Retinal pigment epithelial cell (primary cell): ENCODE measurements around the gene PCDH12.

Experiments
- DNase-seq: peaks from one replicate; pipeline ENCODE4 v3.0.0-alpha.2; 2010; ENCODE audit warnings: low read depth
- H3K4me3 ChIP-seq: 2 replicates; pipeline ENCODE4 v1.5.1; 2011; ENCODE audit warnings: mild to moderate bottlenecking, low read length, control low read depth, moderate library complexity
- TF ChIP-seq, protein P1 (sequence below): conservative IDR thresholded peaks from 2 replicates; pipeline ENCODE4 v1.5.1; 2011; ENCODE audit warnings: low read depth, low read length, control low read depth, inconsistent platforms

Gene PCDH12

DNA sequence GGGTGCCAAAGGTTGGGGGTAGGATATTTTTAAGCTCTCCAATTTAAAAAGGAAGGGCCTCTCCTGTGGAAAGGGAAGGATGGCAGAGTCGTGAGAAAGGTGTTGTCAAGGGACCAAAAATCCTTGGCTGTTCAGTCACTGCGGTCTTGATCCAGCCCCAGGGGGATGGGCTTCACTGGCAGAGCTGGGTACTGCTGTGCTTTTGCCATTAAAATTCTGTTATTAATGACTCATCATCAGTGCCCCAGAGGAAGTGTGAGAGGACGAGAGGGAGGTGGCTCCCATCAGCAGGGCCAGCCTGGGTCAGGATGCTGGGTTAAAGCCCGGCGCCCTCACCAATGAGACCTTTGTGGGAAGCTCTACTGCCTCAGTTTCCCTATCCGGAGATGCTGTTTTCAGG is 16.7 kb downstream of the PCDH12 start:
- TF ChIP-seq, protein P1, sequence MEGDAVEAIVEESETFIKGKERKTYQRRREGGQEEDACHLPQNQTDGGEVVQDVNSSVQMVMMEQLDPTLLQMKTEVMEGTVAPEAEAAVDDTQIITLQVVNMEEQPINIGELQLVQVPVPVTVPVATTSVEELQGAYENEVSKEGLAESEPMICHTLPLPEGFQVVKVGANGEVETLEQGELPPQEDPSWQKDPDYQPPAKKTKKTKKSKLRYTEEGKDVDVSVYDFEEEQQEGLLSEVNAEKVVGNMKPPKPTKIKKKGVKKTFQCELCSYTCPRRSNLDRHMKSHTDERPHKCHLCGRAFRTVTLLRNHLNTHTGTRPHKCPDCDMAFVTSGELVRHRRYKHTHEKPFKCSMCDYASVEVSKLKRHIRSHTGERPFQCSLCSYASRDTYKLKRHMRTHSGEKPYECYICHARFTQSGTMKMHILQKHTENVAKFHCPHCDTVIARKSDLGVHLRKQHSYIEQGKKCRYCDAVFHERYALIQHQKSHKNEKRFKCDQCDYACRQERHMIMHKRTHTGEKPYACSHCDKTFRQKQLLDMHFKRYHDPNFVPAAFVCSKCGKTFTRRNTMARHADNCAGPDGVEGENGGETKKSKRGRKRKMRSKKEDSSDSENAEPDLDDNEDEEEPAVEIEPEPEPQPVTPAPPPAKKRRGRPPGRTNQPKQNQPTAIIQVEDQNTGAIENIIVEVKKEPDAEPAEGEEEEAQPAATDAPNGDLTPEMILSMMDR = no peak
- H3K4me3 ChIP-seq = no peak overlapping the region
- no peak for DNase-seq

DNA sequence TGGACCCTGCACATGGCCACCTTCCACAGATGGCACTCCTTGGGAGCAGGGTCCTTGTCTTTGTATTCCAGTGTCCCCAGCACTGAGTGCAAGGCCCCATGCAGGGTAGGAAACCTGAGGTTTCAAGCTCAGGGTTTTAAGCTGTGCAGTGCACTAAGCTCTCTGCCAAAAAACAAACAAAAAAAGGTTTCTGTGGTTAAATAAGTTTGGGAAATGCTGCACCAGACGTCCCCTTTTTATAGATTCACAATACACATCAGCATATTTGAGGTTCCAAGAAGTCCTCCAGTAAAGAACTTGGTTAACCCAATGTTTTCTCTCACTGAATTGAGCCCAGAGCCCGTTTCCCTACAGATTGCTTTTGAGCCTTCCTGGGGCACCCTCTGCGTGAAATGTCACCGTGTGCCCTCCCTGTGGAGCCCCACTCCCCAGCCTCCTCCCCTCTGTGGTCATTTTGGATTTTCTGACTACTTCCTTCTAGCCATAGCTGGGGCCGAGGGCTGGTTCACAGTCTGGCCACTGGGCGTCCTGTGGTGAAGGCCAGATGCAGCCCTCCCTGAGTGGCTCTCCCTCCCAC is 17.2 kb downstream of the PCDH12 start:
- TF ChIP-seq, protein P1 = peak; percentile 3
- no peak for DNase-seq
- no peak overlapping the region for H3K4me3 ChIP-seq

DNA sequence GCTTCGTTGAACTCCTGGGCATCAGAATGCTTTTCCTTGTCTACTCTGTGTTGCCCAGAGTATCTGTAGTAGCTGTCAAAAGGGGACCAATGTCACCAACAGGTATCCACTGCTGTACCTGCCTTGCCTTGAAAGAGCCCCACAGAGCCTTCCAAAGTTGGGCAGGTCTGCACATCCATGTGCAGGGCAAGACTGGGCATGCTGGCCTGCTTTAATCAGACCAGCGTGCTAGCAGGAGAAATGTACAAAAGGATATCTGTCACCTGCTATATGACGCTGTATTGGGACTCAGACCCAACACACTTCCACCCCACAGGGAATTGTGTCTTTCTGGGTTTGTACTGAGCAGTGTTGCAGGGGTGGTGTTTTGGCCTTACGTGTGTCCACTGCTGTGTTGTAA is 22.5 kb downstream of the PCDH12 start:
- H3K4me3 ChIP-seq = no peak overlapping the region
- no peak for DNase-seq
- TF ChIP-seq, protein P1 = no peak

DNA sequence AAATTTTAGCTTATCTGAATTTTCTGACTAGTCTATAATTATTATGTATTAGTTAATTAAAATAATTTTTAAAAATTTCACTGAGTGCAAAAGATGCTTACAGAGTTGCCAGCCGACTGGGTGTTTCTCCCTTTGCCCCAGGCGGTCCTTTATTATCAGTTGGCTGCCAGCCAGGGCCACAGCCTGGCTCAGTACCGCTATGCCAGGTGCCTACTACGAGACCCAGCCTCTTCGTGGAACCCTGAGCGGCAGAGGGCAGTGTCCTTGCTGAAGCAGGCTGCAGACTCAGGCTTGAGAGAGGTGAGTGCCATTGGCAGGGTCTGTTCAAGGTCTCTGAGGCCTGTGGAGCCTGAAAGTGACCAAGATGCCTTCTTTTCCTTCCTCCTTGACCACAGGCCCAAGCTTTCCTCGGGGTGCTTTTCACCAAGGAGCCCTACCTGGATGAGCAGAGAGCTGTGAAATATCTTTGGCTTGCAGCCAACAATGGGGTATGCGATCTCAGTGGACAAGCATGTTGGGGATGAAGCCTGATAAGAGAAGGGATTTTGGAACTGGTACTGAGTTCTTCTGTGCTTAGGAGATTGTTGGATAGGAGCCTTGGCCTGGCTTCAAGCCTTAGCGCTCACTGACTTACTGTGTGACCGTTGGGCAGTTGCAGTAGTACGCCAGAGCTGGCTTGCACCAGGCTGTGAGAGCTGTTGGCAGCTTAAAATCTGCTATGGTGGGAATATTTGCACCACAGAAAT is 23.7 kb downstream of the PCDH12 start:
- no peak for DNase-seq
- TF ChIP-seq, protein P1 = no peak
- no peak overlapping the region for H3K4me3 ChIP-seq

DNA sequence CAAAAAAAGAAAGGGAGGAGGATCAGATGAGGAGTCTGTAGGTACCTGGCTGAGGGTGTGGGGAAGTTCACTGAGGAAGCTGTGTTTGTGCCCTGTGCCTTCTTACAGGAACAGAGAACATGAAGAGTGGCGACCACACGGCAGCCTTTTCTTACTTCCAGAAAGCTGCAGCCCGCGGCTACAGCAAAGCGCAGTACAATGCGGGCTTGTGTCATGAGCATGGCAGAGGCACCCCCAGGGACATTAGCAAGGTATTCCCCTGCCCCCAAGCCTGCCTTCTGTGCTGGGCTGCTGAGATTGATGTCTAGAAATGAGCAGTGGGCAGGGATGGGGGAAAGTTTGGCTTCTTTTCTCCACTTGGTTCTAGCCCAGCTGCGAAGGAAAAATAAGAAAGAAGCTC is 24.9 kb downstream of the PCDH12 start:
- TF ChIP-seq, protein P1 = no peak
- no peak for DNase-seq
- no peak overlapping the region for H3K4me3 ChIP-seq

DNA sequence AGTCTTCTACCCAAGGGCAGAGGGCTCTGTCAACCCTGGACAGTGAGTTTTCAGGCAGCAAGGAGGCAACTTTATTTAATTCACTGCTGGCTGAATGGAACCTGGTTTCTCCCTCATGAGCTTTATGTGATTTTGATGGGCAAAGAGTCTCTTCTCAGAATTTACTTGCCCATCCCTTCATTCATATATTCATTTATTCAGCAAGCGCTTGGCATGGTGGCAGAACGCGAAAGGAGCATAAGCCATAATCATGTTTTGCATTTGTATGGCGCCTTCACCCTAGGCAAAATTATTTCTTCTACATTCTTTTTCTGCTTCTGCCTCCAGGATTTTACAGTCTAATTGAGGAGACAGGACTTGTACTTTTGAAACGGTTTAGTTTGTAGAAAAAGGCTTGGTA is 26.3 kb downstream of the PCDH12 start:
- TF ChIP-seq, protein P1 = no peak
- no peak overlapping the region for H3K4me3 ChIP-seq
- DNase-seq = no peak

DNA sequence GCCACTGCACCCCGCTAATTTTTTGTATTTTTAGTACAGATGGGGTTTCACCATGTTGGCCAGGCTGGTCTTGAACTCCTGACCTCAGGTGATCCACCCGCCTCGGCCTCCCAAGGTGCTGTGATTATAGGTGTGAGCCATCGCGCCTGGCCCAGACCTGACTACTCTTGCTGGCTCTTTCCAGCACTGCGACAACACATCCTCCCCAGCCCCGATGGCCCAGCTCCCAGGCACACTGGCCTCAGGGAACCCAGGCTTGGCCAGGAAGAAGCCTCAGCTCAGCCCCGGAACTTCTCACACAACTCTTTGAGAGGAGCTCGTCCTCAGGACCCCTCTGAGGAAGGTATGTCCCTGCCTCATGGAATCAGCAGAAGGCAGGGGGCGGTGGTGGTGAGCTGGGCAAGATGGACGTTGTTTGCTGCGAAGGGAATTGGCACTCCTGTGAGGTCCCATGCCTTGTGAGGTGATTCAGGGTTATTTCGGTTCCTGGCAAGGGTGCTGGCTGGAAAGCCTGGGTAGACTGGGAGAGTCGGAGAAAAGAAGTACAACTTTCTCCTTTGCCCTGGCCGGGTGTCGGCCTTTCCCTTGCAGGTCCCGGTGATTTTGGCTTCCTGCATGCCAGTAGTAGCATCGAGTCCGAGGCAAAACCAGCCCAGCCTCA is 28.5 kb downstream of the PCDH12 start:
- no peak for DNase-seq
- TF ChIP-seq, protein P1 = no peak
- no peak overlapping the region for H3K4me3 ChIP-seq
